BE2C (cell line): ENCODE data around the gene UVSSA.

Experiments used
- DNase-seq: peaks from one replicate; pipeline ENCODE4 v3.0.0-alpha.2; 2020
- H3K27me3 ChIP-seq: fragments of 250-450 bp; sonication (Bioruptor Pico); 2 replicates; pipeline ENCODE4 v1.5.1; 2020; ENCODE audit warnings: mild to moderate bottlenecking
- H3K36me3 ChIP-seq: fragments of 250-450 bp; sonication (Bioruptor Pico); 2 replicates; pipeline ENCODE4 v1.5.1; 2020; ENCODE audit warnings: mild to moderate bottlenecking
- H3K4me1 ChIP-seq: fragments of 250-450 bp; sonication (Bioruptor Pico); 2 replicates; pipeline ENCODE4 v1.5.1; 2020
- H3K4me3 ChIP-seq: 2 replicates; pipeline ENCODE4 v1.5.1; 2011; ENCODE audit warnings: low read depth, low read length
- H3K9me3 ChIP-seq: fragments of 250-450 bp; sonication (Bioruptor Pico); 2 replicates; pipeline ENCODE4 v1.5.1; 2020
- CTCF ChIP-seq: IDR thresholded peaks from 2 replicates; pipeline ENCODE4 v1.5.1; 2012; ENCODE audit warnings: mild to moderate bottlenecking, low read depth, low read length

The UVSSA gene

GRCh38 chr4:1357356-1358248 lies 10.6 kb downstream of the UVSSA start:
- H3K36me3 ChIP-seq = peaks cover 3% of the 10 kb centered on the region; the same call in 1 of the 2 replicates
- no peaks in the 10 kb centered on the region for H3K4me1 ChIP-seq
- no peak overlapping the region for H3K4me3 ChIP-seq
- no peak for DNase-seq
- no peak for TF ChIP-seq CTCF
- no peaks in the 10 kb centered on the region for H3K27me3 ChIP-seq
- H3K9me3 ChIP-seq = no peaks in the 10 kb centered on the region

- Histone ChIP-seq H3K4me1 (no peaks in the 10 kb centered on the region), H3K36me3 (peaks cover 3% of the 10 kb centered on the region; the same call in 1 of the 2 replicates), H3K27me3 (no peaks in the 10 kb centered on the region), H3K9me3 (no peaks in the 10 kb centered on the region), H3K4me3 (no peak overlapping the region)
- TF ChIP-seq CTCF = no peak
- DNase-seq = no peak
These were observed 11.6 kb downstream of the UVSSA start for GRCh38 chr4:1358421-1359143.

GRCh38 chr4:1359144-1359501 lies 12.1 kb downstream of the UVSSA start:
- DNase-seq = no peak
- TF ChIP-seq CTCF = no peak
- H3K4me3 ChIP-seq = no peak overlapping the region
- H3K27me3 ChIP-seq = no peaks in the 10 kb centered on the region
- H3K36me3 ChIP-seq = peaks cover 3% of the 10 kb centered on the region; the same call in 1 of the 2 replicates
- H3K4me1 ChIP-seq = no peaks in the 10 kb centered on the region
- H3K9me3 ChIP-seq = no peaks in the 10 kb centered on the region

GRCh38 chr4:1359976-1360375 lies 13.0 kb downstream of the UVSSA start:
- Histone ChIP-seq H3K36me3 (peaks cover 3% of the 10 kb centered on the region; the same call in 1 of the 2 replicates), H3K4me1 (no peaks in the 10 kb centered on the region), H3K4me3 (no peak overlapping the region), H3K9me3 (no peaks in the 10 kb centered on the region), H3K27me3 (no peaks in the 10 kb centered on the region)
- DNase-seq = no peak
- no peak for TF ChIP-seq CTCF

- Histone ChIP-seq H3K36me3 (peaks cover 3% of the 10 kb centered on the region; the same call in 1 of the 2 replicates), H3K9me3 (no peaks in the 10 kb centered on the region), H3K4me3 (no peak overlapping the region), H3K27me3 (no peaks in the 10 kb centered on the region), H3K4me1 (no peaks in the 10 kb centered on the region)
- DNase-seq = no peak
- no peak for TF ChIP-seq CTCF
These were observed 13.6 kb downstream of the UVSSA start for GRCh38 chr4:1360423-1361283.
